ENCODE results near the gene BABAM2.

The BABAM2 gene

DNA sequence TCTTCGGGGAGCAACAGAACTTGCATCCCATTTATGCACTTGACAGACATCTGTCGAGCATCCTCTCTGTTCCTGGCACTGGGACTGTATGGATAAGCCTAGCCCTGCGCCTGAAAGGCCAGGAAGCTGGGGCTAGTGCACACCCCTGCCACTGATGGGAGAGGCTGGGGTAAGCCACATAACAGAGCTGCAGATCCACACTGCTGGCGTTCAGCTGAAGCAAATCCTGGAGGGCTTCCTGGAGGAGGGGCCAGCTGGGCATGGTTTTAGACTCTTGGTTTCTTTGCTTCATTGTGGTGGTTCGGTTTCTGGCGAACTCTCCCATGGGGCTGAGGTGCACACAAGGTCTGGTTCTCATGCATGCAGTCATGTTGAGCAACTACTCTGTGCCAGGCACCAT, 456.7 kb downstream of the BABAM2 start:
- TF ChIP-seq, protein P1, sequence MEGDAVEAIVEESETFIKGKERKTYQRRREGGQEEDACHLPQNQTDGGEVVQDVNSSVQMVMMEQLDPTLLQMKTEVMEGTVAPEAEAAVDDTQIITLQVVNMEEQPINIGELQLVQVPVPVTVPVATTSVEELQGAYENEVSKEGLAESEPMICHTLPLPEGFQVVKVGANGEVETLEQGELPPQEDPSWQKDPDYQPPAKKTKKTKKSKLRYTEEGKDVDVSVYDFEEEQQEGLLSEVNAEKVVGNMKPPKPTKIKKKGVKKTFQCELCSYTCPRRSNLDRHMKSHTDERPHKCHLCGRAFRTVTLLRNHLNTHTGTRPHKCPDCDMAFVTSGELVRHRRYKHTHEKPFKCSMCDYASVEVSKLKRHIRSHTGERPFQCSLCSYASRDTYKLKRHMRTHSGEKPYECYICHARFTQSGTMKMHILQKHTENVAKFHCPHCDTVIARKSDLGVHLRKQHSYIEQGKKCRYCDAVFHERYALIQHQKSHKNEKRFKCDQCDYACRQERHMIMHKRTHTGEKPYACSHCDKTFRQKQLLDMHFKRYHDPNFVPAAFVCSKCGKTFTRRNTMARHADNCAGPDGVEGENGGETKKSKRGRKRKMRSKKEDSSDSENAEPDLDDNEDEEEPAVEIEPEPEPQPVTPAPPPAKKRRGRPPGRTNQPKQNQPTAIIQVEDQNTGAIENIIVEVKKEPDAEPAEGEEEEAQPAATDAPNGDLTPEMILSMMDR (IDR thresholded peaks at IDR 0.05): no peak
- no peaks in the 10 kb centered on the region for H3K79me2 ChIP-seq
- no peaks in the 10 kb centered on the region for H3K27me3 ChIP-seq (ENCODE audit: control insufficient read depth, insufficient read depth, low read length)
- H3K27ac ChIP-seq: no peak overlapping the region
- no peak overlapping the region for H3K4me3 ChIP-seq (ENCODE audit: low read depth, low read length)
- H3K9me3 ChIP-seq (ENCODE audit: control insufficient read depth, low read length): no peaks in the 10 kb centered on the region
- no peak overlapping the region for H3K4me2 ChIP-seq (ENCODE audit: low read length)
- no peak overlapping the region for H3K9ac ChIP-seq
- H3K36me3 ChIP-seq (ENCODE audit: control insufficient read depth, insufficient read depth, low read length): no peaks in the 10 kb centered on the region
- H3K4me1 ChIP-seq: no peaks in the 10 kb centered on the region
- H2AFZ ChIP-seq: no peak overlapping the region

DNA sequence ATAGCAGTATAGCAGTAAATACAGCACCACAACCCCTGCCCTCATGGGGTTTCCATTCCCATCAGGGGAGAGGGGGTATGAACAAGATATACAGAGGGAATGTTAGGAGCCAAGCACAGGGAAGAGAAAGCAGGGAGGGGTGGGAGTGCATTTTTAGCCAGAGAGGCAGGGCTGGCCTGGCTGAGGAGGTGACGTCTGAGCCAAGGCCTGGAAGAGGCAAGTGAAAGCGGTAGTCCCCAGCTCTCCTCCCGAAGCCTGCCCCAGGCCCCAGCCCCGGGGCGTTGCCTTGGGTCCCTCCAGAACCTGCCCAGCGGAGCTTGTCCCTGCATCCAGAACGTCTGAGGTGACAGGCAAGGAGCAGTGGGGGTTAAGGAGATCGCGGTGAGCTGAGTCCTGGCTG, 457.1 kb downstream of the BABAM2 start:
- Histone ChIP-seq H3K27ac (no peak overlapping the region), H3K4me3 (ENCODE audit: low read depth, low read length) (no peak overlapping the region)
- TF ChIP-seq, protein P1 (IDR thresholded peaks at IDR 0.05): no peak

DNA sequence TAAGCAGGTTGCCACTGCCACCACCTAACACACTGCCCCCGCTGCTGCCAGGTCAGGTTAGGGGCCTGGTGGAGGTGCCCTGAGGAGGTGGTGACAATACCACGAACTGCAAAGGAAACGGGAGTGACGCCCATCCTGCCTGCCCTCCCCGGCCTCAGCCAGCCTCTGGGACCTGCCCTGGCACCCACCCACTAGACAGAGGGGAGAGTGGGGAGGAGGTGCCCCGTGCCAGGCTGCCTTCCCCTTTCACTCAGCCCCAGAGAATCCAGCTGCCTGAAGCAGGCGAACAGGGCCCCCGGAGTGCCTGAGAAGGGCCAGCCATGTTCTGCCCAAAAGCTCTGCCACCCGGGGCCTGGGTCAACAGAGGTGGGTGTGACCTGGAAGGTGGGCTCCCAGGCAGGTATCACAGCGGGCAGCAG, 457.6 kb downstream of the BABAM2 start:
- Histone ChIP-seq H3K27ac (no peak overlapping the region), H3K4me2 (ENCODE audit: low read length) (no peak overlapping the region), H2AFZ (no peak overlapping the region), H3K9me3 (ENCODE audit: control insufficient read depth, low read length) (no peaks in the 10 kb centered on the region), H3K79me2 (no peaks in the 10 kb centered on the region), H3K36me3 (ENCODE audit: control insufficient read depth, insufficient read depth, low read length) (no peaks in the 10 kb centered on the region), H3K9ac (no peak overlapping the region), H3K4me3 (ENCODE audit: low read depth, low read length) (no peak overlapping the region), H3K4me1 (no peaks in the 10 kb centered on the region), H3K27me3 (ENCODE audit: control insufficient read depth, insufficient read depth, low read length) (no peaks in the 10 kb centered on the region)
- TF ChIP-seq, protein P1 (IDR thresholded peaks at IDR 0.05): no peak

More for the DNA sequence above, 457.1 kb downstream of the BABAM2 start:
- Histone ChIP-seq H2AFZ (no peak overlapping the region), H3K36me3 (ENCODE audit: control insufficient read depth, insufficient read depth, low read length) (no peaks in the 10 kb centered on the region), H3K9ac (no peak overlapping the region), H3K79me2 (no peaks in the 10 kb centered on the region), H3K9me3 (ENCODE audit: control insufficient read depth, low read length) (no peaks in the 10 kb centered on the region), H3K27me3 (ENCODE audit: control insufficient read depth, insufficient read depth, low read length) (no peaks in the 10 kb centered on the region), H3K4me2 (ENCODE audit: low read length) (no peak overlapping the region), H3K4me1 (no peaks in the 10 kb centered on the region)

- H3K9ac ChIP-seq: no peak overlapping the region
- H3K4me1 ChIP-seq: no peaks in the 10 kb centered on the region
- no peak overlapping the region for H3K4me3 ChIP-seq (ENCODE audit: low read depth, low read length)
- no peak overlapping the region for H3K4me2 ChIP-seq (ENCODE audit: low read length)
- no peaks in the 10 kb centered on the region for H3K79me2 ChIP-seq
- H3K36me3 ChIP-seq (ENCODE audit: control insufficient read depth, insufficient read depth, low read length): no peaks in the 10 kb centered on the region
- TF ChIP-seq, protein P1 (IDR thresholded peaks at IDR 0.05): no peak
- no peaks in the 10 kb centered on the region for H3K9me3 ChIP-seq (ENCODE audit: control insufficient read depth, low read length)
- H3K27ac ChIP-seq: no peak overlapping the region
- no peak overlapping the region for H2AFZ ChIP-seq
- no peaks in the 10 kb centered on the region for H3K27me3 ChIP-seq (ENCODE audit: control insufficient read depth, insufficient read depth, low read length)
Observed at GRCh38 chr2:28348921-28349320, 458.4 kb downstream of the BABAM2 start.

DNA sequence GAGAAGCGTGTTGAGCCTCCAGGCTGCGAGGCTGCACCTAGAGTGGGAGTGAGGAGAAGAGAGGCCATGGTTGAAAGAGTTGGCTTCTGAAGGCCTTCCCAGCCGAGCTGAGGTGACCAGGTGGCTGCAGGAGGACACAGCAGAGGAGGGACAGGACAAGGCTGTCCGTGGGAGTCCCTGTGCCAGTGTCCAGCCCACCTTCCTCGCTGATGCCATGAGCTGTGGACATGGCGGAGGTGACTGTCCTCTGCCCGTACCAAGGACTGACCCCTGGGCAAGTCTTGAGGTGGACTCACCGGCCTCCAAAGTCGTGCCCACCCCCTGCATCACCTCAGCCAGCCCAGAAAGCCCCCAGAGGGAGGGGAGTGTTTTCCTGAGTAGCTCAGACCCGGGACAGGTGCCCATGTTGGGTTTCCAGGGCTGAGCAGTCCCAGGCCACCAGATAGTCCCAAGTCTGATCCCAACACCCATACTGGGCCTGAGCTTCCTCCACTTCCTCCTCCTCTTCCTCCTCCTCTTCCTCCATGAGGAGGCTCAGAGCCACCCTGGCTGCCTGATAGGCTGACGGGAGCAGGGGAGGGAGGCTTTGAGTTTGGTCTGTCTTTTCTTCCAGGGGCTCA, 459.1 kb downstream of the BABAM2 start:
- H3K27me3 ChIP-seq (ENCODE audit: control insufficient read depth, insufficient read depth, low read length): no peaks in the 10 kb centered on the region
- no peaks in the 10 kb centered on the region for H3K79me2 ChIP-seq
- H3K4me2 ChIP-seq (ENCODE audit: low read length): no peak overlapping the region
- H3K27ac ChIP-seq: no peak overlapping the region
- no peak overlapping the region for H2AFZ ChIP-seq
- H3K4me1 ChIP-seq: no peaks in the 10 kb centered on the region
- H3K9me3 ChIP-seq (ENCODE audit: control insufficient read depth, low read length): no peaks in the 10 kb centered on the region
- no peak overlapping the region for H3K9ac ChIP-seq
- no peak overlapping the region for H3K4me3 ChIP-seq (ENCODE audit: low read depth, low read length)
- TF ChIP-seq, protein P1 (IDR thresholded peaks at IDR 0.05): no peak
- H3K36me3 ChIP-seq (ENCODE audit: control insufficient read depth, insufficient read depth, low read length): no peaks in the 10 kb centered on the region

All from parathyroid adenoma (tissue), 2 donors.